ENCODE measurements around the gene FAM120C.

Gene FAM120C

GRCh38 chrX:54090880-54091279 is 92.2 kb downstream of the FAM120C start:
- in situ Hi-C loops (cut with MboI; ENCODE audit: low pct_unique_long_range_greater_than_20kb, low sequenced_read_pairs, unreplicated experiment) = no loop called here
- no peak for TF ChIP-seq CTCF (IDR thresholded peaks at IDR 0.05; ENCODE audit: extremely low read depth, insufficient read depth, missing control alignments)
- no peak for DNase-seq (ENCODE audit: low spot score)

DNA sequence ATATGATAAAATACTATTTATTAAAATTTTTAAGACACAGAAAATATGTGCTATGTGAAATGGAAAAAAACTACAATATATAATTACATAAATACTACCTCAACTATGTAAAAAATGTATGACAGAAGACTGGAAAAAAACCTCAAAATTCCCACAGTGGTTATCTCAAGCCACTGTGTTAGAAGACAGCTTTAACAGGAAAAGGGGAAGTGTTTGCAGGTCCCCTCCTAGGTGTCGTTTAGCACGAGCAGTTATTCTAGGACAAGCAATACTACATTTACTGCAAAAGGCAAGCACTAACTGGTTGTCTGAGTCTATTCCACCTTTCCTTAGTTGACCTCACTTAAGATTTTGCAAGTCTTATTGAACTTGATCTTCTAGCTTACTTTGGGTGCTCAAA is 93.9 kb downstream of the FAM120C start:
- in situ Hi-C loops (cut with MboI; ENCODE audit: low pct_unique_long_range_greater_than_20kb, low sequenced_read_pairs, unreplicated experiment) = no loop called here
- no peak for TF ChIP-seq CTCF (IDR thresholded peaks at IDR 0.05; ENCODE audit: extremely low read depth, insufficient read depth, missing control alignments)
- no peak for DNase-seq (ENCODE audit: low spot score)

DNA sequence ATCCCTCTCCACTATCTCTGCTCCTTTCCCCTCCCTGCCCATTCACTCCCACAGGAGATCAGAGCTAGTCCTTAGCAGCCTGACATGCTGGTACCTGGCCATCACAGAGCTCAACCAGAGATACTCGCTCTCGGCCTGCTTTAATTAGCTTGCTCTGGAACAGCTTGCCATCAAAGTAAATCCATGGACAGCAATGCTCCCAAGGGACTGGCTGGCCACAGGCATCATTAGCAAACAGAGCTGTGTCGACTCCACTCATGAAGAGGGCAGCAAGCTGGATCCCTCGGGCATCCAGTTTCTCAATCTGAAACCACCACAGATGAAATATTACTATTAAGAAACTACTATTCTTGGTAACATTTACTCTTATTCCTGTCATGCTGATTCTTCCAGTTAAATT is 95.4 kb downstream of the FAM120C start:
- no peak for DNase-seq (ENCODE audit: low spot score)
- no peak for TF ChIP-seq CTCF (IDR thresholded peaks at IDR 0.05; ENCODE audit: extremely low read depth, insufficient read depth, missing control alignments)
- in situ Hi-C loops (cut with MboI; ENCODE audit: low pct_unique_long_range_greater_than_20kb, low sequenced_read_pairs, unreplicated experiment) = no loop called here

- in situ Hi-C loops (cut with MboI; ENCODE audit: low pct_unique_long_range_greater_than_20kb, low sequenced_read_pairs, unreplicated experiment) = no loop called here
- no peak for TF ChIP-seq CTCF (IDR thresholded peaks at IDR 0.05; ENCODE audit: extremely low read depth, insufficient read depth, missing control alignments)
- no peak for DNase-seq (ENCODE audit: low spot score)
Measured at GRCh38 chrX:54085666-54086065, 97.4 kb downstream of the FAM120C start.

DNA sequence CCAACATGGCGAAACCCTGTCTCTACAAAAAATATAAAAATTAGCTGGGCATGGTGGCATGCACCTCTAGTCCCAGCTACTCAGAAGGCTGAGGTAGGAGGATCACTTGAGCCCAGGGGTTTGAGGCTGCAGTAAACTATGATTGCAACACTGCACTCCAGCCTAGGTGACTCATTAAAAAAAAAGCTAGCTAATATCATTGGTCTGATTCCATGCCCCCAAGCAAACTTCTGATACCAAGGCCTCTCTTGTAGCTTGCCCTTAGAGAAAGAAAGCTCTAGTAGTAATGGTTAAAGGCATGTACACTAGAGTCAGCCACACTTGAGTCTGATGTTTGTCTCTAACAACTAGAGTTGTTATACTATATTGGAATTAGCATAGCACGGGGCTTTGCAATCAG is 106.2 kb downstream of the FAM120C start:
- no peak for TF ChIP-seq CTCF (IDR thresholded peaks at IDR 0.05; ENCODE audit: extremely low read depth, insufficient read depth, missing control alignments)
- in situ Hi-C loops (cut with MboI; ENCODE audit: low pct_unique_long_range_greater_than_20kb, low sequenced_read_pairs, unreplicated experiment) = no loop called here
- DNase-seq (ENCODE audit: low spot score) = no peak

GRCh38 chrX:54074826-54075225 is 108.2 kb downstream of the FAM120C start:
- in situ Hi-C loops (cut with MboI; ENCODE audit: low pct_unique_long_range_greater_than_20kb, low sequenced_read_pairs, unreplicated experiment) = no loop called here
- no peak for DNase-seq (ENCODE audit: low spot score)
- TF ChIP-seq CTCF (IDR thresholded peaks at IDR 0.05; ENCODE audit: extremely low read depth, insufficient read depth, missing control alignments) = no peak

- in situ Hi-C loops (cut with MboI; ENCODE audit: low pct_unique_long_range_greater_than_20kb, low sequenced_read_pairs, unreplicated experiment) = no loop called here
- DNase-seq (ENCODE audit: low spot score) = no peak
- no peak for TF ChIP-seq CTCF (IDR thresholded peaks at IDR 0.05; ENCODE audit: extremely low read depth, insufficient read depth, missing control alignments)
Measured at GRCh38 chrX:54067766-54068165, 115.3 kb downstream of the FAM120C start.
